Panc1 (cell line): ENCODE measurements around the gene CMTM7. TPM values are rescaled to one million over a fixed set of nuclear protein-coding genes. Genes with fewer than 3 reads are reported as not detected.

Experiments used
- ATAC-seq: fragments of 200-7000 bp; cut with Tn5 transposase; 2 replicates; pipeline ENCODE4 v1.9.1; 2020; ENCODE audit warnings: mild to moderate bottlenecking, moderate library complexity
- BruUV-seq: library from RNA; stranded (reverse); fragments of 400-500 nt; replicated peaks from 2 replicates; lab custom pipeline; 2021; lab: Mats Ljungman, UMichigan
- CTCF ChIA-PET: fragments of 300-600 bp; sonication (Branson Sonifier 250); formaldehyde crosslinking; loops from one replicate; lab custom pipeline; 2022; ENCODE audit warnings: antibody characterized with exemption; lab: Charles Lee
- POLR2A ChIA-PET: fragments of 300-600 bp; sonication (Branson Sonifier 250); formaldehyde crosslinking; loops from one replicate; lab custom pipeline; 2022; ENCODE audit warnings: antibody characterized with exemption; lab: Charles Lee
- DNase-seq: peaks from one replicate; pipeline ENCODE4 v3.0.0-alpha.2; 2010; ENCODE audit warnings: low read depth, low spot score
- H3K27ac ChIP-seq: 2 replicates; pipeline ENCODE4 v1.5.1; 2011; ENCODE audit warnings: mild to moderate bottlenecking, low read length, inconsistent platforms
- H3K27me3 ChIP-seq: fragments of 200-500 bp; sonication (Bioruptor generic); 2 replicates; pipeline ENCODE4 v1.6.0; 2014; ENCODE audit warnings: low read length, inconsistent platforms; ENCODE audit not compliant: control insufficient read depth, insufficient read depth
- H3K36me3 ChIP-seq: fragments of 200-500 bp; sonication (Bioruptor generic); 2 replicates; pipeline ENCODE4 v1.5.1; 2014; ENCODE audit warnings: inconsistent platforms, mild to moderate bottlenecking, low read length, moderate library complexity; ENCODE audit not compliant: control insufficient read depth, insufficient read depth
- H3K4me1 ChIP-seq: 2 replicates; pipeline ENCODE4 v1.5.1; 2011; ENCODE audit warnings: inconsistent platforms, mild to moderate bottlenecking, low read length, moderate library complexity; ENCODE audit not compliant: control insufficient read depth, insufficient read depth
- H3K4me3 ChIP-seq, 2 experiments: 2 replicates each; pipeline ENCODE4 v1.5.1; 2011 to 2012; ENCODE audit warnings: low read depth in 2 of 2, low read length in 2 of 2, mild to moderate bottlenecking in 2 of 2, inconsistent platforms in 1 of 2, moderate library complexity in 1 of 2
- H3K9me3 ChIP-seq: fragments of 200-500 bp; sonication (Bioruptor generic); 2 replicates; pipeline ENCODE4 v1.5.1; 2014; ENCODE audit warnings: low read depth, mild to moderate bottlenecking, inconsistent platforms, low read length, moderate library complexity; ENCODE audit not compliant: control insufficient read depth, insufficient read depth
- POLR2AphosphoS5 ChIP-seq: IDR thresholded peaks from 2 replicates; pipeline ENCODE4 v1.6.1; 2012; ENCODE audit warnings: mild to moderate bottlenecking, low read depth, low read length, moderate library complexity
- REST ChIP-seq, 2 experiments: IDR thresholded peaks; 2 replicates each; pipeline ENCODE4 v1.6.1; 2011 to 2012; ENCODE audit warnings: low read depth in 2 of 2, control low read depth in 1 of 2, low read length in 1 of 2, mild to moderate bottlenecking in 1 of 2, moderate library complexity in 1 of 2; ENCODE audit not compliant: insufficient read depth in 1 of 2
- SIN3A ChIP-seq: IDR thresholded peaks from 2 replicates; pipeline ENCODE4 v1.6.1; 2012; ENCODE audit warnings: low read depth, mild to moderate bottlenecking, low read length, moderate library complexity, borderline replicate concordance; ENCODE audit not compliant: insufficient read depth
- TCF7L2 ChIP-seq: IDR thresholded peaks from 2 replicates; pipeline ENCODE4 v1.6.1; 2011; ENCODE audit warnings: mild to moderate bottlenecking, low read depth, low read length, inconsistent platforms
- in situ Hi-C: cut with HindIII; loops from 2 replicates; pipeline ENCODE4 v1.10.0; 2016; ENCODE audit warnings: low sequenced_read_pairs, low pct_unique_long_range_greater_than_20kb
- intact Hi-C: fragments of 100-400 bp; cut with micrococcal nuclease; formaldehyde crosslinking; loops from one replicate; pipeline ENCODE4 v1.10.0; 2022; ENCODE audit not compliant: unreplicated experiment
- total RNA-seq: library from RNA; stranded (reverse); gene quantifications from one replicate; pipeline ENCODE4 v1.2.1, GENCODE V29; 2021; ENCODE audit not compliant: unreplicated experiment
- TF ChIP-seq, protein P1 (sequence below): fragments of 450-650 bp; IDR thresholded peaks from 2 replicates; pipeline ENCODE4 v1.5.1; 2017; ENCODE audit warnings: mild to moderate bottlenecking

CMTM7 gene
- total RNA-seq, 1 experiment from 2014 or later = 43.5 TPM

DNA sequence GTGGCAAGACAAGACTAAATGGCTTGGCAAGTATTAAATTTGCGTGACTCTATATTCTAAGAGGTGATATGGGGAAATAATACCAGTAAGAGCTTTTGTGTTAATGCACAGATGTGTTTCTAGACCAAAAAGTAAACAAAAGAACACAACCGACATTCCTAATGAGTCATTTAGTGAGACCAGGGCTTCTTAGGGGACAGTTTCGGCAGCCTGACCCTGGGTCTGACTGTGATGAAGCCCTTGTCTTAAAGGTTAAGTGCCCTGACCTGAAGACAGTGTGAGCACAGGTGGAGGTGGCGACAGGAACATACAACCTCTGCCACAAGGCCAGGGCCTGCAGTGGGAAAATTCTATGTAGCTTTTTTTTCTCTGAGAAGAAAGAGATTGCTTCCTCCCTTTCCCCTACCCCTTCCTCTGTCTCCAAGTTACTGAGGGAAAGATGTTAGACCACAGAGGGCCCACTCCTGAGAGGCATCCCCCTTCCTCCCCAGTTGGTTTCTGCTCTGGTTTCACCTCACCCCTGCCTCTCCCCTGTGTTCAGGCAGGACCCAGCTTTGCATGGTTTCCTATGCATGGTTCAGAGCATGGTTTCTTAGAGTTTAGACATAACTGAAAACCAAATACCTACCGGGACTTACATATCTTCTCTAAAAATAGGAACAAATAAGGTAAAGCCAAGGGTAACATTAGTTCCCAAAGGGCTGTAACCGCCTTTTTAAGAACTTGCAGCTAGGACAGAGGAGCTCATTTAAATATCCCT is 24.8 kb upstream of the CMTM7 start:
- Histone ChIP-seq H3K36me3 (no peaks in the 10 kb centered on the region), H3K4me3 (no peak overlapping the region), H3K9me3 (no peaks in the 10 kb centered on the region), H3K27me3 (no peaks in the 10 kb centered on the region), H3K27ac (no peak overlapping the region), H3K4me1 (peaks cover 6% of the 10 kb centered on the region)
- ATAC-seq (peak; percentile 81), DNase-seq (no peak)
- intact Hi-C loops = no loop called here
- in situ Hi-C loops = no loop called here
- CTCF ChIA-PET = no interaction called here
- TF ChIP-seq SIN3A (no peak), REST (IDR thresholded peaks at IDR 0.05; ENCODE audit: insufficient read depth in 1 of 2, low read depth in 2 of 2, low read length in 1 of 2) (no peak), POLR2AphosphoS5 (no peak), TCF7L2 (no peak)
- TF ChIP-seq, protein P1, sequence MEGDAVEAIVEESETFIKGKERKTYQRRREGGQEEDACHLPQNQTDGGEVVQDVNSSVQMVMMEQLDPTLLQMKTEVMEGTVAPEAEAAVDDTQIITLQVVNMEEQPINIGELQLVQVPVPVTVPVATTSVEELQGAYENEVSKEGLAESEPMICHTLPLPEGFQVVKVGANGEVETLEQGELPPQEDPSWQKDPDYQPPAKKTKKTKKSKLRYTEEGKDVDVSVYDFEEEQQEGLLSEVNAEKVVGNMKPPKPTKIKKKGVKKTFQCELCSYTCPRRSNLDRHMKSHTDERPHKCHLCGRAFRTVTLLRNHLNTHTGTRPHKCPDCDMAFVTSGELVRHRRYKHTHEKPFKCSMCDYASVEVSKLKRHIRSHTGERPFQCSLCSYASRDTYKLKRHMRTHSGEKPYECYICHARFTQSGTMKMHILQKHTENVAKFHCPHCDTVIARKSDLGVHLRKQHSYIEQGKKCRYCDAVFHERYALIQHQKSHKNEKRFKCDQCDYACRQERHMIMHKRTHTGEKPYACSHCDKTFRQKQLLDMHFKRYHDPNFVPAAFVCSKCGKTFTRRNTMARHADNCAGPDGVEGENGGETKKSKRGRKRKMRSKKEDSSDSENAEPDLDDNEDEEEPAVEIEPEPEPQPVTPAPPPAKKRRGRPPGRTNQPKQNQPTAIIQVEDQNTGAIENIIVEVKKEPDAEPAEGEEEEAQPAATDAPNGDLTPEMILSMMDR = no peak
- POLR2A ChIA-PET = no interaction called here
- BruUV-seq = no TSS peak

- ChIA-PET CTCF (no interaction called here), POLR2A (no interaction called here)
- Histone ChIP-seq H3K27ac (no peak overlapping the region), H3K4me1 (peaks cover 6% of the 10 kb centered on the region), H3K27me3 (no peaks in the 10 kb centered on the region), H3K9me3 (no peaks in the 10 kb centered on the region), H3K36me3 (no peaks in the 10 kb centered on the region), H3K4me3 (no peak overlapping the region)
- TF ChIP-seq TCF7L2 (no peak), SIN3A (no peak), POLR2AphosphoS5 (no peak), REST (IDR thresholded peaks at IDR 0.05; ENCODE audit: insufficient read depth in 1 of 2, low read depth in 2 of 2, low read length in 1 of 2) (no peak)
- TF ChIP-seq, protein P1 = no peak
- BruUV-seq = no TSS peak
- no peak for ATAC-seq
- intact Hi-C loops (no loop called here), in situ Hi-C loops (no loop called here)
- DNase-seq = no peak
Measured at GRCh38 chr3:32367442-32367841, 24.2 kb upstream of the CMTM7 start.
